Stimulated activated CD8-positive, alpha-beta memory T cell treated with anti-CD3 and anti-CD28 coated beads, Interleukin-12 subunit alpha, Interleukin-12 subunit beta, amount 100 ng/mL, for 1 hour (primary cell): ENCODE data around the gene S1PR5.

Source experiments
- DNase-seq: peaks from one replicate; pipeline ENCODE4 v3.0.0-alpha.2; 2020; ENCODE audit warnings: low read depth

S1PR5 gene

GRCh38 chr19:10467104-10467706 is 50.0 kb downstream of the S1PR5 start:
- DNase-seq, result no peak

- no peak for DNase-seq
Observed at GRCh38 chr19:10464456-10464855, 52.8 kb downstream of the S1PR5 start.
